Raji (cell line): ENCODE data around the gene CACNA1C.

Source experiments
- POLR2A ChIP-seq: IDR thresholded peaks from 2 replicates; pipeline ENCODE4 v1.6.1; 2011; ENCODE audit warnings: low read depth, low read length, control low read depth; ENCODE audit not compliant: insufficient read depth

Gene CACNA1C

GRCh38 chr12:2053691-2054090 lies 904 bp downstream of the CACNA1C start:
- no peak for TF ChIP-seq POLR2A

GRCh38 chr12:2054091-2055018 lies 1.6 kb downstream of the CACNA1C start:
- no peak for TF ChIP-seq POLR2A

- TF ChIP-seq POLR2A, result no peak
Measured at GRCh38 chr12:2057041-2057794, 4.4 kb downstream of the CACNA1C start.

GRCh38 chr12:2057795-2058408 lies 5.1 kb downstream of the CACNA1C start:
- no peak for TF ChIP-seq POLR2A

- no peak for TF ChIP-seq POLR2A
Measured at GRCh38 chr12:2058837-2059236, 6.0 kb downstream of the CACNA1C start.

- no peak for TF ChIP-seq POLR2A
Measured at GRCh38 chr12:2061402-2061801, 8.6 kb downstream of the CACNA1C start.

- TF ChIP-seq POLR2A, result no peak
Measured at GRCh38 chr12:2064071-2064507, 11.3 kb downstream of the CACNA1C start.

- TF ChIP-seq POLR2A, result no peak
Measured at GRCh38 chr12:2068653-2069052, 15.9 kb downstream of the CACNA1C start.

- TF ChIP-seq POLR2A, result no peak
Measured at GRCh38 chr12:2070440-2071045, 17.8 kb downstream of the CACNA1C start.

GRCh38 chr12:2074792-2075191 lies 22.0 kb downstream of the CACNA1C start:
- TF ChIP-seq POLR2A, result no peak

- TF ChIP-seq POLR2A, result no peak
Measured at GRCh38 chr12:2075508-2076195, 22.9 kb downstream of the CACNA1C start.

GRCh38 chr12:2076196-2076570 lies 23.4 kb downstream of the CACNA1C start:
- no peak for TF ChIP-seq POLR2A

- no peak for TF ChIP-seq POLR2A
Measured at GRCh38 chr12:2076728-2077127, 23.9 kb downstream of the CACNA1C start.

GRCh38 chr12:2080604-2081003 lies 27.8 kb downstream of the CACNA1C start:
- no peak for TF ChIP-seq POLR2A

- no peak for TF ChIP-seq POLR2A
Measured at GRCh38 chr12:2082321-2082720, 29.5 kb downstream of the CACNA1C start.
